GM19193 (cell line): ENCODE measurements around the gene TEKT5.

Experiments used
- POLR2A ChIP-seq: IDR thresholded peaks from 4 replicates; pipeline ENCODE4 v1.6.1; 2011; ENCODE audit not compliant: insufficient read depth, insufficient read length; ENCODE audit errors: extremely low read depth

The TEKT5 gene

DNA sequence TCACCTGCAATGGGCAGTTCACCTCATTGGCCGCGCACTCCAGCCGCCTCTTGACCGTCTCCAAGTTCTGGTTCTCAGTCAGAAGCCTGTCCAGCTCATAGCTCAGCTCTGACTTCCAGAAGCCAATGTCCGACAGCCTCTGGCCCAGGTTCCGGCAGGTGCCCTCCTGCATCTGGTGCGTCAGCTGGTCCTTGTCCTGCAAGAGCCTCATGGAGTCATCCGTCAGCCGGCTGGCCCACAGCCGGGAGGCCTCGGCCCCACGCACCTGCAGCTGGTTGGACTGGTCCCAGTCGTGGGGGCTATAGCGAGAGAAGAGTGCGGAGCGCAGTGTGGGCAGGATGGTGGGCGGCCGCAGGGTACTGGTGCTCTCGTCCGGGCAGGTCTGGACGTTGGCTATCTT, 424 bp downstream of the TEKT5 start:
- TF ChIP-seq POLR2A = no peak

DNA sequence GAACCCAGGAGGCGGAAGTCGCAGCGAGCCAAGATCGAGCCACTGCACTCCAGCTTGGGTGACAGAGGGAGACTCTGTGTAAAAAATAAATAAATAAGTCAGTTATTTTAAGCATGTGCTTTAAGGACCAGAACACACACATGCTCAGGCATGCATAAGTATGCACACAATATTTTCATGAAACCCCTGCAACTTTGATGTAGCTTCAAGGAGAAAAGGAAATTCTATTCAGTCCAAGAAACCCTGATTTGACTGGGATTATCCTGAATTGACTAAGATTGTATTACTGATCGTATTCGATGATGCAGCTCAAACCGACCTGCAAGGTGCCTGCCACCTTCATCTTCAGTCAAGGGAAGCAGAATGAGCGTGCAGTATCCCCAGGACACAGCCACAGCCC, 841 bp downstream of the TEKT5 start:
- TF ChIP-seq POLR2A = no peak

DNA sequence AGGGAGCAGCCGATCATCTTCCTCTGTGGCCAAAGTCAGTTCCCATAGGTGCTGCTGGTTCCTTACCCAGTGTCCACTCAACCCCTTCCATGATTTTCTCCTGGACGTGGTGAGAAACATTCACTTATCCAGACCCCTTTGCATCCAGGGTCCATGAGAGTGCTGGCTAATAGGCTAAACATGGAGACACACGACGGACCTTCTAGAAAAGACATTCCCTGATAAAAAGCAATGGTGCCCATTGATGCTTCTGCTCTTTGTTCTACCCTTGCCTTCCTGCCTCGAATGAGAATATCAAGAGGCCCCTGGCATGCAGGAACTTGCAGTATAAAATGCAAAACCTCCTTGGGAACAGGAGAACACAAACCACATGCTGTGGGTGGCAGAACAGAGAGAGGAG, 2.3 kb downstream of the TEKT5 start:
- no peak for TF ChIP-seq POLR2A

DNA sequence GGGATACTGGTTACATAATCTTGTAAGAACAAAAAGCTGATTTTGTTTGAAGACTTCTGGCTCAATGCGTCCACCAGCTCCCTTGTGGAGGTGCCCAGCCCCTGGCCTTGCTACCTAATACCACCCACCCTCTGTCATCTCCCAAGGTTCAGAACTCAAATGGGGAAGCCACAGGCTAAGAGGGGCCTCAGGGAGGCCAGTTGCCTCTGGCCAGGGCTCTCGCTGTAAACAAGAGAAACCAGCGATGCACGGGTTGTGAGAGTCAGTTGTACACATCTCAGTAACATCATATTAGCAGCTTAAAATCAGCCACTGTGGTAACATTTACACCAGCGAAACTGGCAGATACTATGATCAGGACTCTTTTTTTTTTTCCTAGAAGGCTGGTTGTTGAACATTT, 6.0 kb downstream of the TEKT5 start:
- no peak for TF ChIP-seq POLR2A

DNA sequence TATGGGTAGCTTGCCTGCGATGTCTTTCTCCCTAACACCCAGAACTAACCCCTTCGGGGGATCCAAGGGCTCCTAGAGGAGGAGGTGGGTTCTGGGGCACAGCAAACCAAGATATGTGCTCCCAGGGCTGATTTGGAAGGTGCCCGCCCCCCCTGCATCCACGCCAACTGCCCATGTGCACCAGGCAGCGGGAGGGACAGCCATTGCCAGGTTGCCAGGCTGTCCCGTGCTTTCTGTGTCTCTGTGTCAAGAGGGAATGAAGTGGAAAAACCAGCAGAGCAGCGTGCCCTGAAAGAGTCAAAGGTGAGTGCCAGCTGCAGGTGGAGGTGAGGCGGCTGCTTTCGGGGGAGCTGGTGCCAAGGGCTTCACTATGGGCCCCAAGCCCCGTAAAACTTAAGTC, 6.4 kb downstream of the TEKT5 start:
- TF ChIP-seq POLR2A = no peak

DNA sequence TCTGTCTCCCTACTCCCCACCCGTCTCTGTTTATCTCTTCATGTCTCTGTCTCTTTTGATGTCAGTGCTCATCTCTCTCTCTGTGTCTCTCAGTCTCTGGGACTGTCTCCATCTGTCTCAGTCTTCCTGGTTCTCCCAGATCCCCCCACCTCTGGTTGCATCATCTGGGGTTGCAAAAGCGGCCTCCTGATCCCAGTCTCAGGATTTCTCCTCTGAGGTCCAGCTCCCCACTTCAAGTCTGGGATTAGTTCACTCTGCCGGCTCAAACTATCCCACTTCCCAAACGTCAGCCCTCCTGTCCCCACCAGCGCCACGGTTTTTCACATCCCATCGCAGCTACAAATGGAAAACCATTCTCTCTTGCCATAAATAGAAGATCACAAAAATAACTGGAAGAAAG, 9.0 kb downstream of the TEKT5 start:
- no peak for TF ChIP-seq POLR2A

DNA sequence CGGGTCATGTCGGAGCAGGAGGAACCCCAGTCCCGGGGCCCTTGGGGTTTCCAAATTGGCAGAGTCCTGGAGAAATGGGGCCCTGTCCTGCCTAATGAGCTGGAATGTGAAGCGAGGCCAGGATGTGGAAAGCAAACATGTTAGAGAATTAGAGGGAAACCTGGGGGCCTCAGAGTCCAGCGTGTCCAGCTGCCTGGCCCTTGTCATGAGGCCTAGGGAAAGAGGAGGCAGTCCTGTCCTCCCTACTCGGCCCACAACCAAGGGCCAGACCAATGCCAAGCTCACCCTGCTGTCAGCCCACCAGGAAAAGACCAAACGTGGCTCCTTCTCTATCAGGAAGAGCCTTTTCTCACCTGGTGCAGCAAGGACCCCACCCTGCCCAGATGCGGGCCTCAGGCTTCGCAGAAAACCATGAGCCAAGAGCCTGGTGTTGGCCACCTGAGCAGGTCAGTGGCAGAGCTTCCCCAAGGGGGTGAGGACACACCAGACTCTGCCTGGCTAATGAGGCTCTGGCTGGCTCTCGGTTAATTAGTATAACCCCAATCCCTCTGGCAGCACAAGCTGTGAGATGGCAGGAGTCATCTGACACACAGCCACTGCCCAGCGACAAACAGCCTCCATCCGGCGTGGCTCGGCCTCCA, 10.1 kb downstream of the TEKT5 start:
- no peak for TF ChIP-seq POLR2A

DNA sequence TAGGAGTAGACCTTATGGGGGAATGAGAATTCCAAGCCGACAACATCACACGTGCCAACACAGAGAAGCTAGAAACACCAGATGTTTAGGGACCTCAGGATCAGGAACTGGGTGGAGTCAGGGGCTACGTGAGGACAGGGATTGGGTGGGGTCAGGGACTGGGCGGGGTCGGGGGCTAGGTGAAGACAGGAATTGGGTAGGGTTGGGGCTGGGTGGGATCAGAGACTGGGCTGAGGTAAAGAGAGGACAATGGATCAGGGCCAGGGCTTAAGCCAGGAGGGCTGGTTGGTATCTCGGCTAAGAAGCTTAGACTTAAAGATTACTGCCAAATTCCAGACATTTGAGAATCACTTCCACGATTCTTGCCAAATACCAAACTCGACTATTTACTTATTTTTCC, 11.6 kb downstream of the TEKT5 start:
- no peak for TF ChIP-seq POLR2A

DNA sequence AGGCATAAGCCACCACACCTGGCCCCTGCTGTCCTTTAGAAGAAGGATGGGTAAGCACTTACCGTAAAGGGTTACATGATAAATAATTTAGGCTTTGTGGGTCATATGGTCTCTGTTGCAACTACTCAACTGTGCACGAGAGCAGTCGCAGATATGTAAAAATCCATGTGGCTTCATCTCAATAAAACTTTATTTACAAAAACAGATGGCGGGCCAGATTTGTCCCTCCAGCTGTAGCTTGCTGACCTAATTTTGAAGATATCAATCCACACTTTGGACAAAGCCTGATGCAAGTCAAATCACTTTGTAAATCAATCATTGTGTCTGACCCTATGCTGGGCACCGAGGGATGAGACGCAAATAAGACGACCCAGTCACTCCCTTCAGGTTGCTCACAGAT, 12.1 kb downstream of the TEKT5 start:
- no peak for TF ChIP-seq POLR2A

DNA sequence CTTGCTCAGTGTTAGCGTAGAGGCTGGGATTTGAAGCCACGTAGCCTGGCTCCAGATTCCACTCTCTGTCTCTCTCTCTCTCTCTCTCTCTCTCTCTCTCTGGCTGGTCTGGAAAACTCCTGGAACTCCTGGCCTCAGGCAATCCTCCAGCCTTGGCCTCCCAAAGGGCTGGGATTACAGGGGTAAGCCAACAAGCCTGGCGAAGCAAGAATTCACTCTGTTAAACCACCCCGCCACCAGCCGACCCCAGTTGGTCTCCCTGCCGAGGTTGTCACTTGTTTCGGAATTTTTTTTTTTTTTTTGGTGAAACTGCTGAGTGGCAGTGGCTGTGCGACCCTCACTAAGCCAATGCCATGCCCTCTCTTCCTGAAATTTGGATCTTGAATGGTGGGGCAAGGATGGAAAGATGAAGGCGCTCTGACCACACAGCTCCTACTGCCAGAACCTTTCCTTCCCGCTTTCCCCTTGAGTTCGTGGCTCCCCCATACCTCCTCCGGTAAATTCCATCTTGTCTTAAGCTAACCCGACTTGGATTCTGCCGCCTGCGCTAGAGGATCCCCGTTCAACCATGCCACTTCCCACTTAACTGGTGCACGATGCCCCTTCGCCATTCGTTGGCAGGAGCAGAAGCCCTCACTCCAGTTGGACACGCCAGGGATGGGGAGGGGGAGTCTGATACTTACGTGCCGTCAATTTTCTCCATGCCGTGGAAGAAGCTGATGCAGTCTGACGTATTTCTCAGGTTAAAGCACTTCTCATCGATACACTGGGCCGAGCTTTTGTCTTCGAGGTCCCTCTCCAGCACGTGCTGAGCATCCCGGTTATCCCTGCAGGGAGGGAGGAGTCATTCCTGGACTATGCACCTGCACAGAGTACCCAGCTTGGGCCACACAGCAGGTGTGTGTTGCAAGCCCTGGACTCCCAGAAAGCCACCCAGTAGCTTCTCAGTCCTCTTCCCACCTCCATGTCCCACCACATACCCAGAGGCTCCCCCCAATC, 13.1 kb downstream of the TEKT5 start:
- no peak for TF ChIP-seq POLR2A

DNA sequence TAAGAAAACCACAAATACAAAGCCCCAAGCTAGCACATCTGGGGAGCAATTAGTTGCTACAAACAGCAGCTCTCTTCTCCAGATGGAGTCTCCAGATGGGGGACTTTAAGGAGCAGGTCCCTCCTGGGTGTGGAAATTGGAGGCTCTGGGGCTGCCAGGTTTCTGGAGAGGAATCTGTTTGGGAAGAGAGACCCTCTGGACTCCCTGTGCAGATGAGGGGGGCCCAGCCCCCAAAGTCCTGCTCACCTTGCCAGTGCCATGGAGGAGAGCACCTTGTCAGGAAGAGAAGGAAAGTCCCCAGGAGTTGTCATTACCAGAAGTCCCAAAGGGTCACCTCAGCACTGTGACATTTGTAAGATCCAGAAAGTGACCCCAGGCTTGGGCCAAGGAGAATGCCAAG, 14.8 kb downstream of the TEKT5 start:
- no peak for TF ChIP-seq POLR2A

DNA sequence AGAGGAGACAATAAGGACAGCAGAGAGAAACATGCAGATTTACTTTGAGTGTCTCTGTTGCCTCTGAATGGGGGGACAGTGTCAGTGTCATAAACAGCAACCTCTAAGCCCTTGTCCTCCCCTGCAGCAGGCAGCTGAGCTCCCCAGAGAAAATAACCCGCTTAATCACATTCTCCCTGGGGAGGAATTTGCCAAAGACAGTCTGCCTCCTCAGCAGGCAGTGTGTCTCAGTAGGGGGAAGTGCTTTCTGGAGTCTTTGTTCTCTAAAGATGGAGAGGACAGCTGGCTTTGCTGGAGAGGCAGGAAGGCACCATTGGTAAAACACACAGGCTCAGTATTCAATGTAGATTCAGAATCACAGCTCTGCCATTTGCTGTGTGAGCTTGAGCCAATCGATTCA, 16.1 kb downstream of the TEKT5 start:
- no peak for TF ChIP-seq POLR2A

DNA sequence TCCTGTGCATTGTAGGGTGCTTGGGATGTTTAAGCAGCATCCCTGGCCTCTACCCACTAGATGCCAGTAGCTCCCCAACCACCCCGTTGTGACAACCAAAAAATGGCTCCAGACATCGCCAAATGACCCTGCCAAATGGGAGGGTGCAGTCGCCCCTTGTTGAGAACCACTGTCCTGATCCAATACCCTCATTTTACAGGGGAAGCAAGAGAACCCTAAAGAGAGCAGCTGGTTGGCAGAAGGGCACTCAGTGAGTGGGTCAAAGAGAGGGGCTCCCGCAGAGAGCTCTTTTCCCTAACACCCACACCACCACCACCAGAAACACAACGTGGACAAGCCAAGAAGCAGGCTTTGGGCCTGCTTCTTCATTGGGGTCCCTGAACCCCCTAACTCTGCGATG, 18.4 kb downstream of the TEKT5 start:
- TF ChIP-seq POLR2A = no peak

DNA sequence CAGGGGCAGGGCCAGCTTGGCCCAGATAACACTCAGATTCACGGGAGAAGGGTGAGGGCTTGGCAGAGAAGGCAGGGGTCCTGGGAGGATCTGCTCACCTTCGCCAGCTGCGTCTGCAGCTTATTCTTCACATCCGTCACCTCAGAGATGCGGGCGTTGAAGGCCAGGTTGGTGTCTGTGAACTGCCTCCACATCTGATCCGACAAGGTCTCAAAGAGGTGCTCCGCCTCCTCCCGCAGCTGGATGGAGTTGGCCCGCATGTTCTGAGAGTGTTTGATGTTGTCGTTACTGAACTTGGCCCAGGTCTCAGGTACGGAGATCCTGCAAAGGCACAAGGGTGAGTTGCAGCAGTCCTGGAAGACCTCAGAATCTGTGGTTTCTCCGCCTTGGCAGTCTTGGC, 18.9 kb downstream of the TEKT5 start:
- TF ChIP-seq POLR2A = no peak

DNA sequence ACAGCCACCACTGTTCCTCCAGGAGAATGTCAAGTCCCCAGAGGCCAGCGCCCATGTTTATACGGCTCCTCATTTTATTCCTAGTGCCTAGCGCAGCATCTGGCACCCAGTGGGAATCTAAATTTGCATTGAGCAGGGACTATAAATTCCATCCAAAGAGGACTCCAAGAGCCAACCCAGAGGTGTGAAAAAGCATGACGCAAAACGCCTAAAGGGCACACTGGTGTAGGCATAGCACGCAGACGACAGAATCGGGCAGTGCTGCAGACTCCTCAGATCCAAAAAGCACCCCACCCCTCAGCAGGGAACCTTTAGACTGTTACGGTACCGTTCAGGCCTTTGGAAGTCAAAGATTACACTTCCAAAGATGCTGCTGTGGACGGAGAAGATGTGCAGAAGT, 19.5 kb downstream of the TEKT5 start:
- TF ChIP-seq POLR2A = no peak

DNA sequence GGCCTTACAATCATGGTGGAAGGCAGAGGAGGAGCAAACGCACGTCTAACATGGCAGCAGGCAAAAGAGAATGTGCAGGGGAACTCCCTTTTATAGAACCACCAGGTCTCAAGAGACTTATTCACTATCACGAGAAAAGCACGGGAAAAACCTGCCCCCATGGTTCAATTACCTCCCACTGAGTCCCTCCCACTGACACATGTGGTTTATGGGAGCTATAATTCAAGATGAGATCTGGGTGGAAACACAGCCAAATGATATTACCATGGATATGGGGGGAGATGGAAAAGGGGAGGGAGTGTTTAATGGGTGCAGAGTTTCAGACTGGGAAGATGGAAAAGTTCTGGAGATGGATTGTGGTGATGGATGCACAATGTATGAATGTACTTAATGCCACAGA, 23.0 kb downstream of the TEKT5 start:
- no peak for TF ChIP-seq POLR2A
